ENCODE results near the gene LRBA.

LRBA gene

GRCh38 chr4:150280081-150280895, 734.8 kb downstream of the LRBA start:
- no peak overlapping the region for H3K27ac ChIP-seq (ENCODE audit: low read length)

DNA sequence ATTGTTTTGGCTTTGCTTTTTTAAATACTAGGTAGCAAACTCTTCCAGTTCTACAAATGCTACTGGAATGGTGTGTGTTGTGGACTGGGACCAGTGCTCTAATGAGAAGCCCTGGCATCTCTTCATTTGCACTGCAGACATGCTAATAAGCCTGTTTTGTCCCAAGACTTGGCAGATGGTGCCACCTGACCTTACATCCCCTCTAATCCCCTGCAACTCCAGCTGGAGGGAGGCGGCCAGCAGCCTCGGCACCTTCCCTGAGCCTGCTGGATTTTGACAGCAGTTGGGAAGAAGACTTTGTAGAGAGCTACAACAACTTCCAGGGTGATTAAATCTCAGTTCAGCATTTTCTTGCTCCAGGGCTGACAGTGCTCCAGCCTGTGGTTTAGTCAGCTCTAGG, 736.9 kb downstream of the LRBA start:
- no peaks in the 10 kb centered on the region for H3K27me3 ChIP-seq (ENCODE audit: control insufficient read depth, insufficient read depth, low read length)
- peaks cover 2% of the 10 kb centered on the region; the same call in 1 of the 2 replicates for H3K36me3 ChIP-seq (ENCODE audit: control insufficient read depth, insufficient read depth, low read length)
- no peak overlapping the region for H3K4me3 ChIP-seq (ENCODE audit: low read length)
- H3K27ac ChIP-seq (ENCODE audit: low read length), result no peak overlapping the region
- no peaks in the 10 kb centered on the region for H3K9me3 ChIP-seq (ENCODE audit: control insufficient read depth, insufficient read depth, low read length)
- no peak for DNase-seq (ENCODE audit: low read depth, low spot score)
- no peaks in the 10 kb centered on the region for H3K4me1 ChIP-seq (ENCODE audit: control insufficient read depth, insufficient read depth, low read length)
- WGBS (ENCODE audit: insufficient coverage, insufficient read length), result no CpG with 5 or more reads among the region's 2 CpGs

More at GRCh38 chr4:150280081-150280895, 734.8 kb downstream of the LRBA start:
- Histone ChIP-seq H3K9me3 (ENCODE audit: control insufficient read depth, insufficient read depth, low read length) (no peaks in the 10 kb centered on the region), H3K4me3 (ENCODE audit: low read length) (no peak overlapping the region), H3K4me1 (ENCODE audit: control insufficient read depth, insufficient read depth, low read length) (no peaks in the 10 kb centered on the region), H3K36me3 (ENCODE audit: control insufficient read depth, insufficient read depth, low read length) (peaks cover 2% of the 10 kb centered on the region; the same call in 1 of the 2 replicates), H3K27me3 (ENCODE audit: control insufficient read depth, insufficient read depth, low read length) (no peaks in the 10 kb centered on the region)
- no peak for DNase-seq (ENCODE audit: low read depth, low spot score)
- WGBS (ENCODE audit: insufficient coverage, insufficient read length), result no CpG with 5 or more reads among the region's 9 CpGs

- Histone ChIP-seq H3K9me3 (ENCODE audit: control insufficient read depth, insufficient read depth, low read length) (no peaks in the 10 kb centered on the region), H3K4me1 (ENCODE audit: control insufficient read depth, insufficient read depth, low read length) (no peaks in the 10 kb centered on the region), H3K4me3 (ENCODE audit: low read length) (no peak overlapping the region), H3K27ac (ENCODE audit: low read length) (no peak overlapping the region), H3K36me3 (ENCODE audit: control insufficient read depth, insufficient read depth, low read length) (no peaks in the 10 kb centered on the region; the same call in 1 of the 2 replicates), H3K27me3 (ENCODE audit: control insufficient read depth, insufficient read depth, low read length) (no peaks in the 10 kb centered on the region)
- WGBS (ENCODE audit: insufficient coverage, insufficient read length), result no CpG with 5 or more reads among the region's 1 CpG
- no peak for DNase-seq (ENCODE audit: low read depth, low spot score)
Observed at GRCh38 chr4:150268444-150268843, 746.6 kb downstream of the LRBA start.

- Histone ChIP-seq H3K4me1 (ENCODE audit: control insufficient read depth, insufficient read depth, low read length) (no peaks in the 10 kb centered on the region), H3K9me3 (ENCODE audit: control insufficient read depth, insufficient read depth, low read length) (no peaks in the 10 kb centered on the region), H3K27me3 (ENCODE audit: control insufficient read depth, insufficient read depth, low read length) (no peaks in the 10 kb centered on the region), H3K4me3 (ENCODE audit: low read length) (no peak overlapping the region), H3K36me3 (ENCODE audit: control insufficient read depth, insufficient read depth, low read length) (no peaks in the 10 kb centered on the region; the same call in 1 of the 2 replicates), H3K27ac (ENCODE audit: low read length) (no peak overlapping the region)
- WGBS (ENCODE audit: insufficient coverage, insufficient read length), result no CpG with 5 or more reads among the region's 1 CpG
- DNase-seq (ENCODE audit: low read depth, low spot score), result no peak
Observed at GRCh38 chr4:150265806-150266205, 749.3 kb downstream of the LRBA start.

GRCh38 chr4:150264595-150265161, 750.4 kb downstream of the LRBA start:
- DNase-seq (ENCODE audit: low read depth, low spot score), result no peak
- H3K27ac ChIP-seq (ENCODE audit: low read length), result no peak overlapping the region
- no peak overlapping the region for H3K4me3 ChIP-seq (ENCODE audit: low read length)
- WGBS (ENCODE audit: insufficient coverage, insufficient read length), result no CpG with 5 or more reads among the region's 6 CpGs
- H3K9me3 ChIP-seq (ENCODE audit: control insufficient read depth, insufficient read depth, low read length), result no peaks in the 10 kb centered on the region
- H3K36me3 ChIP-seq (ENCODE audit: control insufficient read depth, insufficient read depth, low read length), result no peaks in the 10 kb centered on the region
- no peaks in the 10 kb centered on the region for H3K27me3 ChIP-seq (ENCODE audit: control insufficient read depth, insufficient read depth, low read length)
- no peaks in the 10 kb centered on the region for H3K4me1 ChIP-seq (ENCODE audit: control insufficient read depth, insufficient read depth, low read length)

DNA sequence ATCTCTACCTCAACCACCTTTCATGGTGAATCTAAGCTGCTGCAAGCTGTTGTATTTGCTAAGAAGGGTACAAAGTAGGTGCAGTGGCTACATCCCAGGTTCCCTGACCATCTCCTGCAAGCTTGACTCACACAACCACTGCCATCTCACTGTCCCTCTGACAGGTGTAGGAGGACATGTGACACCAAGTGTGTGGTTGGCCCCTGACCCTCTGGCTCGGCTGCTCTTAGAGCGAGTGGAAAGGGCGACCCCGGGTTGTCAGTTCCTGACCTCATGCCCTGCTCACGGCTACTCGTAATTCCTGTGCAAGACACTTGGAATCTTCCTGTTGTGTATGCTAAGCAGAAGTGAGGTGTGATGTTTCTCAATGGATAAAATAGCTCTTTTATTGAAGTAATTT, 752.5 kb downstream of the LRBA start:
- no peak overlapping the region for H3K4me3 ChIP-seq (ENCODE audit: low read length)
- no peak overlapping the region for H3K27ac ChIP-seq (ENCODE audit: low read length)
- no peaks in the 10 kb centered on the region for H3K4me1 ChIP-seq (ENCODE audit: control insufficient read depth, insufficient read depth, low read length)
- no peaks in the 10 kb centered on the region for H3K9me3 ChIP-seq (ENCODE audit: control insufficient read depth, insufficient read depth, low read length)
- no peak for DNase-seq (ENCODE audit: low read depth, low spot score)
- no peaks in the 10 kb centered on the region for H3K36me3 ChIP-seq (ENCODE audit: control insufficient read depth, insufficient read depth, low read length)
- no peaks in the 10 kb centered on the region for H3K27me3 ChIP-seq (ENCODE audit: control insufficient read depth, insufficient read depth, low read length)
- no CpG with 5 or more reads among the region's 6 CpGs for WGBS (ENCODE audit: insufficient coverage, insufficient read length)

DNA sequence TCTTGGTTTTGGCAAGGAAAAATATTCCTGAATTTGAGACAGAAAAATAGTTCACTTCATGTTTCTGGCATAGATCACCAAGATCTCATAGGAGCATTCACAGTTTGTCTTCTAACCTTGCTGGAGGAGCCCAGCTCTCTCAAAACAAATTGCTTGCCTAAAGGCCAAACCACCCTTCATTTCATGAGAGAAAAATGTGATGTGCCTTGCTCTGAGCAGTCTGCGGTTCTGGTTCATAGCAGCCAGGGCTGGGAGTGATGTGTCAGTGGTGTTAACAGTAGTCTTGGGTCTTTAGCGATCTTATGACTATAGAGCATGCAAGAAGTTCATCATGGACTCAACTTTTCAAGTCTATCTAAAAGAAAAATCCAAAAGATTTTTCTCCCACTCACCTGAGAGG, 753.5 kb downstream of the LRBA start:
- no peak for DNase-seq (ENCODE audit: low read depth, low spot score)
- Histone ChIP-seq H3K4me1 (ENCODE audit: control insufficient read depth, insufficient read depth, low read length) (no peaks in the 10 kb centered on the region), H3K36me3 (ENCODE audit: control insufficient read depth, insufficient read depth, low read length) (no peaks in the 10 kb centered on the region), H3K27me3 (ENCODE audit: control insufficient read depth, insufficient read depth, low read length) (no peaks in the 10 kb centered on the region), H3K9me3 (ENCODE audit: control insufficient read depth, insufficient read depth, low read length) (no peaks in the 10 kb centered on the region), H3K4me3 (ENCODE audit: low read length) (no peak overlapping the region), H3K27ac (ENCODE audit: low read length) (no peak overlapping the region)
- WGBS (ENCODE audit: insufficient coverage, insufficient read length), result no CpG with 5 or more reads among the region's 2 CpGs

DNA sequence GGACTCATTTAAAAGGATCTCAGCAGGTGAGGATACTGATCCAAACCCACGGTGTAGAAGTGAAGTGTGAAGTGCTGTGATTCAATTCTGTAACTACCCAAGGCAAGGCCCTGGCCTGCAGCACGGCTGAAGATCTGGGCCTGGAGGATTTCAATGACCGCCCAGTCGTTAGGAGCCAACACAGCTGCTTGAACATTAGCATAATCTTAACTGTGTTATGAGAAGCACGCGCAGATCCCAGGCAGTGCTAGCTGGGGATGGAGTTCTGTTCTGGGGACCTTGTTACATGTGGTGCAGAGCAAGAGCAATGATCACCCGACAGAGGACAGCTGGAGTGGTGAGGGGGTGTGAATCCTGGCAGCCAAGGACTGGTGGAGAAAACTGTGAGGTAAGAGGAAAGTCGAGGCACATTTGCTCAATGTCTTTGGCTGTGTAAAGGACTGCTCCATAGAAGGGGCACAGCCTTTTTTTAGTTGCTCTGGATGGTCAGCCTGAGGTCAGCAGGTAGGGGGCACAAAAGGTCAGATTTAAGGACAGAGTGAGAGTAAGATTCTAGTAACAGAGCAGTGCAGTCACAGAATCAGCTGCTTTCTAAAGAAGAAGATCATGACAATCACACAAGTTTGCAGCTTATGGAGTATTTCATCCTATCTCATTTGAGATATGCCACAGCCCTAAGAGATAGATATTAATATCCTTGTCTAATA, 755.1 kb downstream of the LRBA start:
- no peak overlapping the region for H3K27ac ChIP-seq (ENCODE audit: low read length)
- no peaks in the 10 kb centered on the region for H3K36me3 ChIP-seq (ENCODE audit: control insufficient read depth, insufficient read depth, low read length)
- no peaks in the 10 kb centered on the region for H3K4me1 ChIP-seq (ENCODE audit: control insufficient read depth, insufficient read depth, low read length)
- no peaks in the 10 kb centered on the region for H3K27me3 ChIP-seq (ENCODE audit: control insufficient read depth, insufficient read depth, low read length)
- no peak for DNase-seq (ENCODE audit: low read depth, low spot score)
- H3K9me3 ChIP-seq (ENCODE audit: control insufficient read depth, insufficient read depth, low read length), result no peaks in the 10 kb centered on the region
- no peak overlapping the region for H3K4me3 ChIP-seq (ENCODE audit: low read length)
- no CpG with 5 or more reads among the region's 8 CpGs for WGBS (ENCODE audit: insufficient coverage, insufficient read length)

DNA sequence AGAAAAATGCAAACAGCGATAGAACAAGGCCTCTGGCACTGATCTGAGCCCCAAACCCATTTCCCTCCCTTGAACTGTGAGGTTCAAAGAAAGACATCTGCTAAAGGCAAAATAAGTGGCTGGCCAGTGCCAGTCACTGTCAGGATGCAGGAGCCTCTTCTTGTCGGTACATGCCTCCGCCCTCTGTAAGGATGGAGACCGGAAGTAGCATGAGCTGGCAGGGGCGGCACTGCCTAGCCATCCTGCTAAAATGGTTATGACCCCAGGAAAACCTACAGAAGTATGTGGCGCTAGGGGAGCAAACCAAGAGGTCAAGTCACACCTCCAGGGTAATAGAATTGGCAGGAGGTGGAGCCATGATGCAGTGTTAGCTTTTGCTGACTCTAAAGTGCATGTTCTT, 756.5 kb downstream of the LRBA start:
- no CpG with 5 or more reads among the region's 6 CpGs for WGBS (ENCODE audit: insufficient coverage, insufficient read length)
- Histone ChIP-seq H3K36me3 (ENCODE audit: control insufficient read depth, insufficient read depth, low read length) (no peaks in the 10 kb centered on the region), H3K4me1 (ENCODE audit: control insufficient read depth, insufficient read depth, low read length) (no peaks in the 10 kb centered on the region), H3K27me3 (ENCODE audit: control insufficient read depth, insufficient read depth, low read length) (no peaks in the 10 kb centered on the region), H3K4me3 (ENCODE audit: low read length) (no peak overlapping the region), H3K27ac (ENCODE audit: low read length) (no peak overlapping the region), H3K9me3 (ENCODE audit: control insufficient read depth, insufficient read depth, low read length) (no peaks in the 10 kb centered on the region)
- DNase-seq (ENCODE audit: low read depth, low spot score), result no peak

GRCh38 chr4:150256841-150257730, 758.0 kb downstream of the LRBA start:
- H3K9me3 ChIP-seq (ENCODE audit: control insufficient read depth, insufficient read depth, low read length), result no peaks in the 10 kb centered on the region
- no CpG with 5 or more reads among the region's 25 CpGs for WGBS (ENCODE audit: insufficient coverage, insufficient read length)
- no peaks in the 10 kb centered on the region for H3K36me3 ChIP-seq (ENCODE audit: control insufficient read depth, insufficient read depth, low read length)
- H3K27me3 ChIP-seq (ENCODE audit: control insufficient read depth, insufficient read depth, low read length), result no peaks in the 10 kb centered on the region
- DNase-seq (ENCODE audit: low read depth, low spot score), result no peak
- H3K4me1 ChIP-seq (ENCODE audit: control insufficient read depth, insufficient read depth, low read length), result no peaks in the 10 kb centered on the region
- H3K4me3 ChIP-seq (ENCODE audit: low read length), result no peak overlapping the region
- H3K27ac ChIP-seq (ENCODE audit: low read length), result no peak overlapping the region
